Measurements from ENCODE around the gene ATP13A5.

ATP13A5 gene

DNA sequence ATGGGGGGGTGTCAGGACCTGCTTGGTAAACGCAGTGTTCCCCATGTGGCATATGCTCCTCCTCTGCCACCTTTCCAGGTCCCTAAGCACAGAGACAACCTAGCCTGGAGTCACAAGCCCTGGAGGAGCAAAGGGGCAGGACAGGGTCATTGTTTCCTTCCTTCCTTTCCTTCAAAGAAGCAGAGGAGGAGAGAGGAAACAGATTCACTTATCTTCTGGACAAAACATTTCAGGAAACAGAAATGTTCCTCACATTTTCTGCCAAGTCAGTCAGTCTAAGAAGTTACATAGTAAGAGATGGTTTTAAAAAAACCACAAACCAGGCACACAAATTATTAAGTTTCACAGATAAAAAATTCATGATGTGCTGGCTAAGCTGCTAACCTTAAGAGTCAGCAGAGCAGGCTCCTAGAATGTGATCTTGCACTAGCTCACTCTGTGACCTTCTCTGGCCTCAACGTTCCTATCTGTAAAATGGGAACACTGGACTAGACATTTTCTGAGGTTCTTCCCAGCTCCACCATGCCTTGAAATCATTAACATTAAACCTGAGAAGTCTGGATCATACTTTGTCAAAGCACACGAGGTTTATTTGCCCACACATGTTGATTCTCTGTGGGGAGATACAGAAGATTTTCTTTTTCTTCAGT is 47.9 kb downstream of the ATP13A5 start:
- no peak for DNase-seq (ENCODE audit: low read depth)
- TF ChIP-seq, protein P1, sequence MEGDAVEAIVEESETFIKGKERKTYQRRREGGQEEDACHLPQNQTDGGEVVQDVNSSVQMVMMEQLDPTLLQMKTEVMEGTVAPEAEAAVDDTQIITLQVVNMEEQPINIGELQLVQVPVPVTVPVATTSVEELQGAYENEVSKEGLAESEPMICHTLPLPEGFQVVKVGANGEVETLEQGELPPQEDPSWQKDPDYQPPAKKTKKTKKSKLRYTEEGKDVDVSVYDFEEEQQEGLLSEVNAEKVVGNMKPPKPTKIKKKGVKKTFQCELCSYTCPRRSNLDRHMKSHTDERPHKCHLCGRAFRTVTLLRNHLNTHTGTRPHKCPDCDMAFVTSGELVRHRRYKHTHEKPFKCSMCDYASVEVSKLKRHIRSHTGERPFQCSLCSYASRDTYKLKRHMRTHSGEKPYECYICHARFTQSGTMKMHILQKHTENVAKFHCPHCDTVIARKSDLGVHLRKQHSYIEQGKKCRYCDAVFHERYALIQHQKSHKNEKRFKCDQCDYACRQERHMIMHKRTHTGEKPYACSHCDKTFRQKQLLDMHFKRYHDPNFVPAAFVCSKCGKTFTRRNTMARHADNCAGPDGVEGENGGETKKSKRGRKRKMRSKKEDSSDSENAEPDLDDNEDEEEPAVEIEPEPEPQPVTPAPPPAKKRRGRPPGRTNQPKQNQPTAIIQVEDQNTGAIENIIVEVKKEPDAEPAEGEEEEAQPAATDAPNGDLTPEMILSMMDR (IDR thresholded peaks at IDR 0.05; ENCODE audit: low read depth, low read length), result no peak

DNA sequence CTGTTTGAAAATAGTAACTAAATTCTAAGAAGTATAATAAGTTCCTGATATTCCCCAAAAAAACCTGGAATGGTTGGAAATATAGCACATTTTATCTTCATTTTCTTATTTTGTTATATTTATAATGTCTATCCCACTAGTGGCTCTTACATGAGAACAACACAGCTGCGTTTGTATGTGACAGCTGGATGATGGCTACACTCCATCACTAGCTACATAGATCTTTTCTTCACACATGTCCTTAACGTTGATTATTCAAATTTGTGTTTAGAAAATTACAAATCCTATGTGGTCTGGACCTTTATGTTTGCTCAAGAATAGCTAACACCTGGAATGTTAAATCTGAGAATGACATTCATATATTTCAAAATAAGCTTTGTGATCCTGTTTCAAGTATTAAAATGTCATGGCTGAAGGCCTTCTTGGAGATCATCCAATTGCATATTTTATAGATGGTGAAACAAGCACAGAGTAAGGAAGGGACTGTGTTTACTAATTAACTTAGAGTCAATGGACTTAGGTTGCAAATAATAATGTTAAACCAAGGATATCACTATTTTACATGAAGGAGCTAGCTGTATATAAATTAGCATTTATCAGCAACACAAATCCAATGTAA is 60.8 kb downstream of the ATP13A5 start:
- no peak overlapping the region for H3K4me3 ChIP-seq (ENCODE audit: low read depth, low read length)
- no peak for DNase-seq (ENCODE audit: low read depth)
- TF ChIP-seq, protein P2, sequence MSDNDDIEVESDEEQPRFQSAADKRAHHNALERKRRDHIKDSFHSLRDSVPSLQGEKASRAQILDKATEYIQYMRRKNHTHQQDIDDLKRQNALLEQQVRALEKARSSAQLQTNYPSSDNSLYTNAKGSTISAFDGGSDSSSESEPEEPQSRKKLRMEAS (IDR thresholded peaks at IDR 0.05; ENCODE audit: low read depth, low read length), result no peak
- TF ChIP-seq, protein P1 (IDR thresholded peaks at IDR 0.05; ENCODE audit: low read depth, low read length), result no peak
- TF ChIP-seq MYC (IDR thresholded peaks at IDR 0.05; ENCODE audit: low read depth, low read length), result no peak
- no peak for TF ChIP-seq POLR2A (IDR thresholded peaks at IDR 0.05; ENCODE audit: extremely low read depth, insufficient read length)

More for the DNA sequence above, 47.9 kb downstream of the ATP13A5 start:
- no peak overlapping the region for H3K4me3 ChIP-seq (ENCODE audit: low read depth, low read length)

DNA sequence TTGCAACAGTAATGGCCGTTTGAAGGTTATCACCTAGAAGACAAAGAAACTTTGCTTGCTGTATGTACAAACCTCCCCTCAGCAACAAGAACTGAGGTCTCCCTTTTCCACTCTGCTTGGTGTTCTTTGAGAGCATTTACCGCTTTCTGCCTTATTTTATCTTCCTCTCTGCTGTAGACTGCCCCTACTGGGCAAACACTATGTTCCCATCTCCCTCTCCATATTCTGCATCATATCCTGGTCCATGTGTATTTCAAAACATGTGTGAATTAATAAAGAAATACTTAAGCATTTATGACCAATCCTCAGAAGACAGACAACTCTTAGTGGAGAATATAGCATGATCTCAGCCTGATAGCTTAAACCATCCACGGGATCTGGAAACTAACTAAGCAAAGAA is 64.4 kb downstream of the ATP13A5 start:
- no peak overlapping the region for H3K4me3 ChIP-seq (ENCODE audit: low read depth, low read length)
- TF ChIP-seq, protein P1 (IDR thresholded peaks at IDR 0.05; ENCODE audit: low read depth, low read length), result peak; percentile 27
- no peak for TF ChIP-seq POLR2A (IDR thresholded peaks at IDR 0.05; ENCODE audit: extremely low read depth, insufficient read length)
- no peak for DNase-seq (ENCODE audit: low read depth)

DNA sequence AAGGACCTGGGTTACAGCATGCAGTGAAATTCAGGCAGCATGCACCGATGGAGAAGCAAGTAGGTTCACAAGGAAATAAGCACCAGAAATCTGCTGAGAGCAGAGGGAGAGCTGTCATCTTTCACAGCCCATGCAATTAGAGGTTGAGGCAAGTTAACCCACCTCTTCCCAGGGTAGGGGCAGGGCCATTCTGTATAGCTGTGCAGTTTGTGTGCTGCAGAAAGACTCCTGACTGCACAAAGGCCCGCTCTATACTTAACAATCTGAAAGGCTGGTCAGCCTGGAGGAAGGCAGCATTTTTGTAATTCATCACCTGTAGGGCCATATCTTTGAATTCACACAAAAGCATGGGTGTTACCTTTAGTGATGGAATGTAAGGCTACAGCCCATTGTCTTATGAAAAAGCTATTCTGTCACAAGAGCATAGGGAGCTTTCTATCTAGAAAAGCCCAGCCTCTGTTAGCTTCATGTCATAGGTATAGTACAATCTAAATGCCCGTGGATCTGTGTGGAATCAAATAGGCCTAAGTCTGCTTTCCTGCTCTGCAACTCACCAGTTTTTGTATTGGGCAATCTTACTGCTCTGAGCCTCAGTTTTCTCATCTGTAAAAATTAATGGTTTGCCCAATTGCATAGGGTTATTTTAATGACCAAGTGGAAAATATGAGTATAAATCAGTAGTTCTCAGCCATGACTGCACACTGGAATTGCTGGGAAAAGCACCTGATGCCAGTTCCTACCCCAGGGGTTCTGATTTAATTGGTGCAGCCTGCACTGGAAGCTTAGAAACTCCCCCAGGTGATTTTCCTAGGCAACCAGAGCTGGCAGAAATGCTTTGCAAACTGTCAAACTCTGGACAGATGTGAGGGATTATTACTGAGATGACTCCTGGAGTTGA is 65.2 kb downstream of the ATP13A5 start:
- no peak overlapping the region for H3K4me3 ChIP-seq (ENCODE audit: low read depth, low read length)
- DNase-seq (ENCODE audit: low read depth), result no peak
- TF ChIP-seq, protein P2 (IDR thresholded peaks at IDR 0.05; ENCODE audit: low read depth, low read length), result no peak
- no peak for TF ChIP-seq MYC (IDR thresholded peaks at IDR 0.05; ENCODE audit: low read depth, low read length)
- TF ChIP-seq, protein P1 (IDR thresholded peaks at IDR 0.05; ENCODE audit: low read depth, low read length), result no peak
- no peak for TF ChIP-seq POLR2A (IDR thresholded peaks at IDR 0.05; ENCODE audit: extremely low read depth, insufficient read length)

DNA sequence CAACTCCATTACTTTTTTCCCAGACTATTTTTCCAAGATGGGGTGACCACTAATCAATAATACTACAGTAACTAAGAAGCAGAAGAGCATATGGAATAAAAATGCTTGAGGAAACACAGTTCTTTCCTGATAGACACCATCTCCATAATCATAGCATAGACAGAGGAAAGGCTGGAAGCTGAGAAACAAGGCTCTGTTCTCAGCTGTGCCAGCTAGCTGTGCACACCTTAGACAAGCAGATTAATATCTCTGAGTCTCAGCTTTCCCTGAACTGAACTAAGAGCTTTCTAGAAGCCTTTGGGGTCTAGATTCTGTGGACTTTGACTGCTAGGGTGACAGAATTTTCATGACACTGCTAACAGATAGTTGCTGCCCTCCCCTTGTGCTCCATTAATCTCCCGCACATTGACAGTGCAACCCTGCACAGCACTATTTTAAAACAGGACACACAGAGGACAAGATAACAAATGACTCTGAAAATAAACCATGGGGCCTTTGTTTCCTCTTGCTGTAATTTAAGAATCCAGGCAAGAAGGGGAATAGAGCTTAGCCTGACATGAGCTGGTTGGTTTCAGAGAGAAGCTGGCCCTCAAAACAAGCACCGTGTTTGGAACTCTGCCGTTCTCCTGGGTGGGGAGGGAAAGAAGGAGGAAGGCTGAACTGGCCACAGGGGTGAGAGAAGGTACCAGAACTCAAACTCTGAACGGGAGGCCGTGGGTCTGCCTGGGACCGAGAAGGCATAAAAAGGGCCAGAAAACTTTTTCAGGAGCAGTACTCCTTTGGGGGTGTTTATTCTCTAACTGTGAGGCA is 67.4 kb downstream of the ATP13A5 start:
- H3K4me3 ChIP-seq (ENCODE audit: low read depth, low read length), result no peak overlapping the region
- DNase-seq (ENCODE audit: low read depth), result no peak
- TF ChIP-seq, protein P2 (IDR thresholded peaks at IDR 0.05; ENCODE audit: low read depth, low read length), result no peak
- TF ChIP-seq POLR2A (IDR thresholded peaks at IDR 0.05; ENCODE audit: extremely low read depth, insufficient read length) (no peak), MYC (IDR thresholded peaks at IDR 0.05; ENCODE audit: low read depth, low read length) (no peak)
- TF ChIP-seq, protein P1 (IDR thresholded peaks at IDR 0.05; ENCODE audit: low read depth, low read length), result no peak
